ENCODE results near the gene SDK2.

The SDK2 gene

GRCh38 chr17:73380439-73381106 lies 263.7 kb downstream of the SDK2 start:
- no peak for DNase-seq

GRCh38 chr17:73379826-73380225 lies 264.4 kb downstream of the SDK2 start:
- no peak for DNase-seq

DNA sequence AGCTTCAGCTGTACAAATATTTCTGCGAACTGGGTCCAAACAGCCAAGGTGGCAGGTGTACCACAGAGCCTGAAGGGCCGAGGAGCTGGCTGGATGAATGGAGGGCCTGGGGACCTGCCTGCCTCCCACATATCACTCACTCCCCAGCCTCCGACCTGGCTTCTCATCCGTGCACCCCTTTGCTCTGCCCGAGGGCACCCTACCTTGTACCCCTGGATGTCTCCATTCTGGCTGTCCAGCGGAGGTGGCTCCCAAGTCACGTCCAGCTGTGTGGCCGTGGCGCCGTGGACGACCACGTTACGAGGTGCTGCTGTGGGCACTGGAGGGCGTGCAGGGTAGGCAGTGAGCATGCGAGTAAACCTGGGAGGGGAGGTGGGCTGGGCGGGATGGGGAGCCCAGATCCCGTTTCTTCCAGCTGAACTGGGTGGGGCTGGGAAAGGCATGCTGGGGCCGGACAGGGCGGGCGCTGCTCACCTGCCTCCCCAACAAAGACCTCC lies 265.2 kb downstream of the SDK2 start:
- DNase-seq = no peak

GRCh38 chr17:73376636-73377035 lies 267.6 kb downstream of the SDK2 start:
- DNase-seq = no peak

GRCh38 chr17:73376152-73376551 lies 268.1 kb downstream of the SDK2 start:
- no peak for DNase-seq

DNA sequence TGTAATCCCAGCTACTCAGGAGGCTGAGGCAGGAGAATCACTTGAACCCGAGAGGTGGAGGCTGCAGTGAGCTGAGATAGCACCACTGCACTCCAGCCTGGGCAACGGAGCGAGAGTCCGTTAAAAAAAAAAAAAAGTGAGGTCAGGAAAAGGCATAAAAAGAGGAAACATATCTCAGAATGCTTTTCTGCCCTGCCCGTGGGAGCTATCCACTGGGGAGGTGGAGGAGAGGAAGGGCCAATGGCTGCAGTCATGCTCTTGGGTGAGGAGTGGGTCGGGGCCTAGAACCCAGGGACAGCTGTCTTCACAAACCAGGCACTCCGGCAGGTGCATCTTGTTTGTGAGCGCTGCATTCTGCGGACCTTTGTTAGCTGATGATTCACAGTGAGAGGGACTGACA lies 272.4 kb downstream of the SDK2 start:
- DNase-seq = no peak

DNA sequence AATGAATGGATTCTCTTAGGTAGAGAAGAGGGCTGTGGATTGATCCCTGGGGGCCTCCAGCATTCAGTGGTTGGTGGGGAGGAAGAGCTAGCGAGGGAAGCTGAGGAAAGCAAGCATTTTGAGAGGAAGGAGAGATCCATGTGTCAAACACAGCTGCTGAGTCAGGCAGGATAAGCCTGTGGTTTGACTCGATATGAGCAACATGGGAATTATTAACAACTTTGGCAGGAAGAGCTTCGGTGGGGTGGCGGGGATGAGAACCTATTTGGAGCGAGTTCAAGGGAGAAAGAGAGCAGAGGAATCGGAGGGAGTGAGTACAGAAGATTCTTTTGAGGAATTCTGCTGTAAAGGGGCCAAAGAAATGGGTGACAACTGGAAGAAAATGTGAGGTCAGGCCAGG lies 273.0 kb downstream of the SDK2 start:
- no peak for DNase-seq

GRCh38 chr17:73369817-73370490 lies 274.3 kb downstream of the SDK2 start:
- DNase-seq = peak; percentile 66 to 71

GRCh38 chr17:73369111-73369521 lies 275.1 kb downstream of the SDK2 start:
- no peak for DNase-seq

- DNase-seq = no peak
These were observed 276.1 kb downstream of the SDK2 start for GRCh38 chr17:73368085-73368631.

DNA sequence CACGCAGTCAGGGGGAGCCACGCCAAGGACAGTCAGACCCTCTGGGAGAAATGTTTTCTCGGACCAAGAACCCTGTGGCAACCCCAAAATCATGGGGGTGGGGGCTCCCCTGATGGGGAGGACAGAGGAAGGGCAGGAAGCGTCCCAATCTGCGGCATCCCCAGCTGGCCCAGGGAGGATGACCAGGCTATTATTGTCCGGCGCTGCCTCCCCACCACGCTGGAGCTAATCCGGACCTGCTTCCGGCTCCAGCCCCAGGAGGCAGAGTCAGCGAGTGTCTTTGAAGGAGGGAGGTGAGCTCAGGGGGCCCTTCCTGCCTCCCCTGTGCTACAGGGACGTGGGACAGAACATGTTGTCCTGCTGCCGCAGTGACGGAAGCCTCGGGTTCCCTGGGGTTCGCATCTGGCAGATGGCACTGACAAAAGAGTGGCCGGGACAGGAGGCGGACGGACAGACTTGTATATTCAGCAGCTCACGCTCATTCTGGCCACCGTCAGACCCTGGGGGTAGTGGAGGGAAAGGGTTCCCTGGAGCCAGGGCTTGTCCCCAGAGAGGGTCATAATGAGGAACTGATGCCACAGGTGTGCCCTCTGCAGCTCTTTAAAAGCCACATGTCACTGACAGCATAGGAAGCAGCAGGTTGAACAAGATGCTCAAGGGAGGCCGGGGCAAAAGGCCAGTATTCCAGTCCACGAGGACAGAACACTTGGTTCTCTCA lies 278.2 kb downstream of the SDK2 start:
- DNase-seq = no peak

GRCh38 chr17:73365301-73365874 lies 278.9 kb downstream of the SDK2 start:
- no peak for DNase-seq

- DNase-seq = no peak
These were observed 280.1 kb downstream of the SDK2 start for GRCh38 chr17:73364155-73364522.

- no peak for DNase-seq
These were observed 280.6 kb downstream of the SDK2 start for GRCh38 chr17:73363442-73364154.

GRCh38 chr17:73362697-73363096 lies 281.5 kb downstream of the SDK2 start:
- DNase-seq = no peak

- no peak for DNase-seq
These were observed 283.1 kb downstream of the SDK2 start for GRCh38 chr17:73360961-73361761.

DNA sequence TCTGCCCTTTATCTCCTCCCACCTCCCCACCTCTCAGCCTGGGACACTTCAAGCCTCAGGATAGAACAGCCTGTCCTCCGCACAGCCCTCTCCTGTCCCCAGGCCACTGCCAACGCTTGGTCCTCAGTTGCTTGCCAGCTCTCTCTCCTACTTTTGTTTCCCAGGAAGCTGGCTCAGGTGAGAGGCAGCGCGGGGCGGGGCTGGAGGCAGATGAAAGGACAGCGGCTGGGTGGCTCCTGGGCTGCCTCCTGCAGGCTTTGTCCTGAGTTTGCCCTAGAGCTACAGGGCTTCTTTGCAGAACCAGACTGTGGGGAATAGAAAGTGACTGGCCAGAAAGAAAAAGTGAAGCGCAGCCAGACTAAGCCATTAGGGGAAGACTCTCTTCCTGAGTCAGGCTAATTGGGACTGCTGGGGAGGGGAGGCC lies 284.2 kb downstream of the SDK2 start:
- no peak for DNase-seq

GRCh38 chr17:73359352-73359751 lies 284.9 kb downstream of the SDK2 start:
- no peak for DNase-seq

DNA sequence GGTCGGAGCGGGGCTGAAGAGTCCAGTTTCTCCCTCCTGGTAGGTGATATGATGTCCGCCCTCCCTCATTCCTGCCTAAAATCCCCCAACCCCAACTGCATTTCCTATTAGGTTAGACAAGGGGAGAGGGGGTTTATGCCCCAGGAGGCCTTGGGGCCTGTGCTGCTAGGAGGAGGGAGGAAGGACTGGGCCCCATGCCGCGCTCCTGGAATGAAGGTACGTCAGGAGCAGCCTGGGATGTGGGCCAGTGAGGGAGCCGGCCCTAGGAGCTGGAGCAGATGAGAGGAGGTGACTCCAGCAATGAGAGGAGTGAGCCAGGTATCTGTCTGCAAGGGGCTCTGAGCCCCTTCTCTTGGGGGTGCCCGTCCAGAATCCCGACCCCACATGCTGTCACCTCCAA lies 285.6 kb downstream of the SDK2 start:
- DNase-seq = no peak

DNA sequence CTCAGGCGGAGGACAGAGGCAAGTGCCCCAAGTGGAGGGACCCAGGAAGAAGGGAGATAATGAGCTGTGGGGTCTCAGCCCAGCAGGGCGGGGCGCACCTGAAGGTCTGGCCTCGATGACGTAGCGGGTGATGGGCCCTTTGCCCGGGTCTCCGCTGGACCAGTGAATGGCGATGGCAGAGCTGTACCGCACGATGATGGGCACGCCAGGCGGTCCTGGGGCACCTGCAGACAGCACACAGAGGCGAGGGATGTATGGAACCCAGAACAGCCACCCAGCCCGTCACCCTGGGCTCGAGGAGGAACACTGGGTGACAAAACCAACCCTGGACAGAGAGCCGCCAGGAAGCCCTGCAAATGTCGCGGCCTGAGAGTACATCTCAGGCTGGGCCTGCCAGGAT lies 286.3 kb downstream of the SDK2 start:
- no peak for DNase-seq

- DNase-seq = no peak
These were observed 286.9 kb downstream of the SDK2 start for GRCh38 chr17:73357318-73357717.

All from CD4-positive, alpha-beta T cell treated with Interleukin-1 beta for 1 hour (primary cell).